ENCODE measurements around the gene KLK3. TPM values are rescaled to one million over a fixed set of nuclear protein-coding genes. Genes with fewer than 3 reads are reported as not detected.

KLK3 gene
- total RNA-seq, 1 donor from 2014 or later, result not detected

DNA sequence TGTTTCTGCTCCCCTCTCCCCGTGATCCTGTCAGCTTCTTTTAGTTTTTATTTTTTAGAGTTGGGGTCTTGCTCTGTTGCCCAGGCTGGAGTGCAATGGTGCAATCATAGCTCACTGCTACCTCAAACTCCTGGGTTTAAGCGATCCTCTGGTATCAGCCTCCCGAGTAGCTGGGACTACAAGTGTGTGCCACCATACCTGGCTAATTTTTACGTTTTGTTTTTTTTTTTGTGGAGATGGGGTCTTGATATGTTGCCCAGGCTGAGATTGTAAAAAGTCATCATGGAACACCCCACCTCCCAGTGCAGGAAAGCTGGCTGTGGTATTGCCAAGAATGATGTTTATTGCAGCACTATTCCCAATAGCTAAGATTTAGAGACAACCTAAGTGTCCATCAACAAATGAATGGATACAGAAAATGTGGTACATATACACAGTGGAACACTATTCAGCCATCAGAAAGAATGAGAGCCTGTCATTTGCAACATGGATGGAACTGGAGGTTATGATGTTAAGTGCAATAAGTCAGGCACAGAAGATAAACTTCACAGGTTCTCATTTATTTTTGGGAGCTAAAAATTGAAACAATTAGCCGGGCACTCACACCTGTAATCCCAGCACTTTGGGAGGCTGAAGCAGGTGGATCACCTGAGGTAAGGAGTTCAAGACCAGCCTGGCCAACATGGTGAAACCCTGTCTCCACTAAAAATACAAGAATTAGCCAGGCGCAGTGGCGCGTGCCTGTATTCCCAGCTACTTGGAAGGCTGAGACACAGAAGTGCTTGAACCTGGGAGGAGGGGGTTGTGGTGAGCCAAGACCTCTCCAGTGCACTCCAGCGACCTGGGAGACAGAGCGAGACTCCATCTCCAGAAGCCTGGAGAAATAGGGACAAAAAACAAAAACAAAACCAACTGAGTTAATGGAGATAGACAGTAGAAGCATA, 14.7 kb upstream of the KLK3 start:
- DNase-seq (ENCODE audit: extremely low spot score in 2 of 2), result no peak
- intact Hi-C loops (cut with DNase I), result no loop called here
- Histone ChIP-seq H3K27me3 (no peaks in the 10 kb centered on the region), H3K36me3 (no peaks in the 10 kb centered on the region), H3K27ac (no peak overlapping the region), H3K4me3 (no peak overlapping the region), H3K9me3 (no peaks in the 10 kb centered on the region), H3K4me1 (peaks cover 15% of the 10 kb centered on the region)
- TF ChIP-seq POLR2A (IDR thresholded peaks at IDR 0.05) (no peak), POLR2AphosphoS5 (IDR thresholded peaks at IDR 0.05; ENCODE audit: insufficient read depth in 1 of 2, low read depth in 1 of 2) (no peak)
- TF ChIP-seq, protein P1, sequence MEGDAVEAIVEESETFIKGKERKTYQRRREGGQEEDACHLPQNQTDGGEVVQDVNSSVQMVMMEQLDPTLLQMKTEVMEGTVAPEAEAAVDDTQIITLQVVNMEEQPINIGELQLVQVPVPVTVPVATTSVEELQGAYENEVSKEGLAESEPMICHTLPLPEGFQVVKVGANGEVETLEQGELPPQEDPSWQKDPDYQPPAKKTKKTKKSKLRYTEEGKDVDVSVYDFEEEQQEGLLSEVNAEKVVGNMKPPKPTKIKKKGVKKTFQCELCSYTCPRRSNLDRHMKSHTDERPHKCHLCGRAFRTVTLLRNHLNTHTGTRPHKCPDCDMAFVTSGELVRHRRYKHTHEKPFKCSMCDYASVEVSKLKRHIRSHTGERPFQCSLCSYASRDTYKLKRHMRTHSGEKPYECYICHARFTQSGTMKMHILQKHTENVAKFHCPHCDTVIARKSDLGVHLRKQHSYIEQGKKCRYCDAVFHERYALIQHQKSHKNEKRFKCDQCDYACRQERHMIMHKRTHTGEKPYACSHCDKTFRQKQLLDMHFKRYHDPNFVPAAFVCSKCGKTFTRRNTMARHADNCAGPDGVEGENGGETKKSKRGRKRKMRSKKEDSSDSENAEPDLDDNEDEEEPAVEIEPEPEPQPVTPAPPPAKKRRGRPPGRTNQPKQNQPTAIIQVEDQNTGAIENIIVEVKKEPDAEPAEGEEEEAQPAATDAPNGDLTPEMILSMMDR (IDR thresholded peaks at IDR 0.05), result no peak

DNA sequence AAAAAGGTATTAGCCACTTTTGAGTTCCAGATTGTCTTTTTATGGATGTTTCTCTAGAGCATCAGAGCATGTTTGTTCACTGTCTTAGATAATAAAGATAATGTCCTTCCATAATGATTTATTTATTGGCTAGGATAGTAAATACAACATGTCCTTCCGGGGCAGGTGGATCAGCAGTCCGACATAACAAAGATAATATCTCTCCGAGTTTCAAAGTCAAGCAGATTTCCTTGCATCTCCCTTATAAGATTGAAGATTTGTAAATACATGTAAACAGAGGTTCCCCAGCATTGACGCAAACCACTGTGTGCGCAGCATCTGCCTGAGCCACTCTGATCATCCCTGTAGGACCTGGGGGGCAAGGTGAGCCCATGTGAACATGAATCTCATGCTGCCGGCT, 12.6 kb upstream of the KLK3 start:
- intact Hi-C loops (cut with DNase I), result no loop called here
- no peak for DNase-seq (ENCODE audit: extremely low spot score in 2 of 2)
- no peak overlapping the region for H3K27ac ChIP-seq
- H3K9me3 ChIP-seq, result no peaks in the 10 kb centered on the region
- TF ChIP-seq POLR2A (IDR thresholded peaks at IDR 0.05) (no peak), POLR2AphosphoS5 (IDR thresholded peaks at IDR 0.05; ENCODE audit: insufficient read depth in 1 of 2, low read depth in 1 of 2) (no peak)
- TF ChIP-seq, protein P1 (IDR thresholded peaks at IDR 0.05), result no peak
- no peaks in the 10 kb centered on the region for H3K4me1 ChIP-seq
- no peaks in the 10 kb centered on the region for H3K36me3 ChIP-seq
- no peak overlapping the region for H3K4me3 ChIP-seq
- no peaks in the 10 kb centered on the region for H3K27me3 ChIP-seq

DNA sequence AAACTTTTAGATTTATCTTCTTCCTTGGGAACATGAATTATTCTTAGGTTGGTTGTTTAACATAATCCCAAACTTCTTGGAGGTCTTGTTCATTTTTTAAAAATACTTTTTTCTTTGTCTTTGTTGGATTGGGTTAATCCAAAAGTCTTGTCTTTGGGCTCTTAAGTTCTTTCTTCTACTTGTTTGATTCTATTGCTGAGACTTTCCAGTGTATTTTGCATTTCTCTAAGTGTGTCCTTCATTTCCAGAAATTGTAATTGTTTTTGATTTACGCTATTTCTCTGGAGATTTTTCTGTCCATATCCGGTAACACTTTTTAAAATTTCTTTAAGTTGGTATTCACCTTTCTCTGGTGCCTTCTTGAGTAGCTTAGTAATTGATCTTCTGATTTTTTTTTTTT, 11.5 kb upstream of the KLK3 start:
- DNase-seq (ENCODE audit: extremely low spot score in 2 of 2), result no peak
- no peaks in the 10 kb centered on the region for H3K36me3 ChIP-seq
- H3K4me1 ChIP-seq, result no peaks in the 10 kb centered on the region
- intact Hi-C loops (cut with DNase I), result no loop called here
- no peak for TF ChIP-seq POLR2A (IDR thresholded peaks at IDR 0.05)
- no peak for TF ChIP-seq POLR2AphosphoS5 (IDR thresholded peaks at IDR 0.05; ENCODE audit: insufficient read depth in 1 of 2, low read depth in 1 of 2)
- TF ChIP-seq, protein P1 (IDR thresholded peaks at IDR 0.05), result no peak
- no peaks in the 10 kb centered on the region for H3K27me3 ChIP-seq
- no peaks in the 10 kb centered on the region for H3K9me3 ChIP-seq
- H3K27ac ChIP-seq, result no peak overlapping the region
- H3K4me3 ChIP-seq, result no peak overlapping the region

DNA sequence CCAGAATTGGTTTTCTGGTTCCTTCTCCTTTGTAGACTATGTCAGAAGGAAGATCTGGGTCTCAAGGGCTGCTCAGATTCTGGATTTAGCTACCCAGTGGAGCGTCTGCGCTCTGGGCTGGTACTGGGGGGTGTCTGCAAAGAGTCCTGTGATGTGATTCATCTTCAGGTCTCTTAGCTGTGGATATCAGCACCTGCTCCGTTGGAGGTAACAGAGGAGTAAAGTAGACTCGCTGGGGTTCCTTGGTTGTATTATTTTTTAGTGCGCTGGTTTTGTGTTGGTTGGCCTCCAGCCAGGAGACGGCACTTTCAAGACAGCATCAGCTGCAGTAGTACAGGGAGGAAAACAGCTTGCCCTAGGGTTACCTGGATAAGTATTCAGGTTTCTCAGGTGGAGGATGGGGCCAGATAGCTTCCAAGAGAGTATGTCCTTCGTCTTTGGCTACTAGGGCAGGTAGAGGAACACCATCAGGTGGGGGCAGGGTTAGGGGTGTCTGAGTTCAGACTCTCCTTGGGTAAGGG, 11.0 kb upstream of the KLK3 start:
- intact Hi-C loops (cut with DNase I), result no loop called here

More for the DNA sequence above, 11.0 kb upstream of the KLK3 start:
- H3K4me3 ChIP-seq, result no peak overlapping the region
- H3K27ac ChIP-seq, result no peak overlapping the region
- no peaks in the 10 kb centered on the region for H3K36me3 ChIP-seq
- H3K9me3 ChIP-seq, result no peaks in the 10 kb centered on the region
- no peak for DNase-seq (ENCODE audit: extremely low spot score in 2 of 2)
- no peaks in the 10 kb centered on the region for H3K4me1 ChIP-seq
- TF ChIP-seq, protein P1 (IDR thresholded peaks at IDR 0.05), result no peak
- no peak for TF ChIP-seq POLR2AphosphoS5 (IDR thresholded peaks at IDR 0.05; ENCODE audit: insufficient read depth in 1 of 2, low read depth in 1 of 2)
- H3K27me3 ChIP-seq, result no peaks in the 10 kb centered on the region

Data from vagina (tissue), 2 donors.